ENCODE measurements around the gene DAG1.

The DAG1 gene

GRCh38 chr3:49511639-49512038 is 41.6 kb downstream of the DAG1 start:
- no peak for TF ChIP-seq SPI1 (IDR thresholded peaks at IDR 0.05; ENCODE audit: low read depth, low read length)
- no peak for TF ChIP-seq TAF1 (IDR thresholded peaks at IDR 0.05; ENCODE audit: low read depth, low read length)
- no peak for TF ChIP-seq POU2F2 (IDR thresholded peaks at IDR 0.05; ENCODE audit: low read depth, low read length)
- TF ChIP-seq POLR2A (IDR thresholded peaks at IDR 0.05; ENCODE audit: low read depth, low read length) = no peak
- TF ChIP-seq PAX5 (IDR thresholded peaks at IDR 0.05; ENCODE audit: insufficient read depth, low read length, severe bottlenecking) = no peak
- no peak for TF ChIP-seq POLR2AphosphoS5 (IDR thresholded peaks at IDR 0.05; ENCODE audit: low read depth, low read length)
- FAIRE-seq = no peak
- DNase-seq (ENCODE audit: insufficient read length, low spot score) = no peak

GRCh38 chr3:49512781-49513355 is 42.8 kb downstream of the DAG1 start:
- TF ChIP-seq POLR2AphosphoS5 (IDR thresholded peaks at IDR 0.05; ENCODE audit: low read depth, low read length) (no peak), POLR2A (IDR thresholded peaks at IDR 0.05; ENCODE audit: low read depth, low read length) (no peak), POU2F2 (IDR thresholded peaks at IDR 0.05; ENCODE audit: low read depth, low read length) (no peak), SPI1 (IDR thresholded peaks at IDR 0.05; ENCODE audit: low read depth, low read length) (no peak), PAX5 (IDR thresholded peaks at IDR 0.05; ENCODE audit: insufficient read depth, low read length, severe bottlenecking) (no peak), TAF1 (IDR thresholded peaks at IDR 0.05; ENCODE audit: low read depth, low read length) (no peak)
- DNase-seq (ENCODE audit: insufficient read length, low spot score) (no peak), FAIRE-seq (no peak)

- no peak for TF ChIP-seq SPI1 (IDR thresholded peaks at IDR 0.05; ENCODE audit: low read depth, low read length)
- no peak for TF ChIP-seq POLR2AphosphoS5 (IDR thresholded peaks at IDR 0.05; ENCODE audit: low read depth, low read length)
- TF ChIP-seq TAF1 (IDR thresholded peaks at IDR 0.05; ENCODE audit: low read depth, low read length) = no peak
- no peak for TF ChIP-seq POLR2A (IDR thresholded peaks at IDR 0.05; ENCODE audit: low read depth, low read length)
- TF ChIP-seq POU2F2 (IDR thresholded peaks at IDR 0.05; ENCODE audit: low read depth, low read length) = no peak
- no peak for TF ChIP-seq PAX5 (IDR thresholded peaks at IDR 0.05; ENCODE audit: insufficient read depth, low read length, severe bottlenecking)
- FAIRE-seq = peak; percentile 13
- no peak for DNase-seq (ENCODE audit: insufficient read length, low spot score)
Observed at GRCh38 chr3:49513494-49514124, 43.5 kb downstream of the DAG1 start.

GRCh38 chr3:49518016-49518415 is 47.9 kb downstream of the DAG1 start:
- no peak for TF ChIP-seq SPI1 (IDR thresholded peaks at IDR 0.05; ENCODE audit: low read depth, low read length)
- no peak for TF ChIP-seq POLR2AphosphoS5 (IDR thresholded peaks at IDR 0.05; ENCODE audit: low read depth, low read length)
- TF ChIP-seq PAX5 (IDR thresholded peaks at IDR 0.05; ENCODE audit: insufficient read depth, low read length, severe bottlenecking) = no peak
- no peak for TF ChIP-seq POLR2A (IDR thresholded peaks at IDR 0.05; ENCODE audit: low read depth, low read length)
- TF ChIP-seq TAF1 (IDR thresholded peaks at IDR 0.05; ENCODE audit: low read depth, low read length) = no peak
- no peak for TF ChIP-seq POU2F2 (IDR thresholded peaks at IDR 0.05; ENCODE audit: low read depth, low read length)
- FAIRE-seq (no peak), DNase-seq (ENCODE audit: insufficient read length, low spot score) (no peak)

GRCh38 chr3:49518441-49518840 is 48.4 kb downstream of the DAG1 start:
- FAIRE-seq = no peak
- TF ChIP-seq PAX5 (IDR thresholded peaks at IDR 0.05; ENCODE audit: insufficient read depth, low read length, severe bottlenecking) = no peak
- TF ChIP-seq SPI1 (IDR thresholded peaks at IDR 0.05; ENCODE audit: low read depth, low read length) = no peak
- TF ChIP-seq TAF1 (IDR thresholded peaks at IDR 0.05; ENCODE audit: low read depth, low read length) = no peak
- TF ChIP-seq POU2F2 (IDR thresholded peaks at IDR 0.05; ENCODE audit: low read depth, low read length) = no peak
- no peak for TF ChIP-seq POLR2AphosphoS5 (IDR thresholded peaks at IDR 0.05; ENCODE audit: low read depth, low read length)

GRCh38 chr3:49519296-49519695 is 49.2 kb downstream of the DAG1 start:
- no peak for TF ChIP-seq POU2F2 (IDR thresholded peaks at IDR 0.05; ENCODE audit: low read depth, low read length)
- no peak for TF ChIP-seq TAF1 (IDR thresholded peaks at IDR 0.05; ENCODE audit: low read depth, low read length)
- TF ChIP-seq PAX5 (IDR thresholded peaks at IDR 0.05; ENCODE audit: insufficient read depth, low read length, severe bottlenecking) = no peak
- no peak for TF ChIP-seq POLR2AphosphoS5 (IDR thresholded peaks at IDR 0.05; ENCODE audit: low read depth, low read length)
- no peak for TF ChIP-seq POLR2A (IDR thresholded peaks at IDR 0.05; ENCODE audit: low read depth, low read length)
- TF ChIP-seq SPI1 (IDR thresholded peaks at IDR 0.05; ENCODE audit: low read depth, low read length) = no peak
- FAIRE-seq (no peak), DNase-seq (ENCODE audit: insufficient read length, low spot score) (no peak)

More at GRCh38 chr3:49518441-49518840, 48.4 kb downstream of the DAG1 start:
- DNase-seq (ENCODE audit: insufficient read length, low spot score) = no peak

- DNase-seq (ENCODE audit: insufficient read length, low spot score) (no peak), FAIRE-seq (no peak)
- TF ChIP-seq POLR2AphosphoS5 (IDR thresholded peaks at IDR 0.05; ENCODE audit: low read depth, low read length) (no peak), PAX5 (IDR thresholded peaks at IDR 0.05; ENCODE audit: insufficient read depth, low read length, severe bottlenecking) (no peak)
Observed at GRCh38 chr3:49519916-49520385, 49.9 kb downstream of the DAG1 start.

- DNase-seq (ENCODE audit: insufficient read length, low spot score) (no peak), FAIRE-seq (no peak)
- TF ChIP-seq SPI1 (IDR thresholded peaks at IDR 0.05; ENCODE audit: low read depth, low read length) (peak; percentile 78), POLR2A (IDR thresholded peaks at IDR 0.05; ENCODE audit: low read depth, low read length) (no peak)
Observed at GRCh38 chr3:49523756-49524747, 54.0 kb downstream of the DAG1 start.

- TF ChIP-seq TAF1 (IDR thresholded peaks at IDR 0.05; ENCODE audit: low read depth, low read length) (no peak), POLR2AphosphoS5 (IDR thresholded peaks at IDR 0.05; ENCODE audit: low read depth, low read length) (no peak), PAX5 (IDR thresholded peaks at IDR 0.05; ENCODE audit: insufficient read depth, low read length, severe bottlenecking) (no peak), SPI1 (IDR thresholded peaks at IDR 0.05; ENCODE audit: low read depth, low read length) (no peak), POU2F2 (IDR thresholded peaks at IDR 0.05; ENCODE audit: low read depth, low read length) (no peak), POLR2A (IDR thresholded peaks at IDR 0.05; ENCODE audit: low read depth, low read length) (no peak)
- DNase-seq (ENCODE audit: insufficient read length, low spot score) (no peak), FAIRE-seq (no peak)
Observed at GRCh38 chr3:49529567-49529966, 59.5 kb downstream of the DAG1 start.
